CD4-positive, alpha-beta T cell treated with Interleukin-12 subunit alpha and Interleukin-12 subunit beta, for 1 hour (primary cell): ENCODE measurements around the gene PTPN22.

Experiments used
- DNase-seq: peaks from one replicate; pipeline ENCODE4 v3.0.0-alpha.2; 2020

PTPN22 gene

GRCh38 chr1:113793878-113794834, 77.4 kb downstream of the PTPN22 start:
- DNase-seq = no peak

- DNase-seq = no peak
These were observed 78.5 kb downstream of the PTPN22 start for GRCh38 chr1:113792986-113793385.

GRCh38 chr1:113792471-113792870, 79.0 kb downstream of the PTPN22 start:
- peak; percentile 28 for DNase-seq

GRCh38 chr1:113788802-113789201, 82.7 kb downstream of the PTPN22 start:
- no peak for DNase-seq

GRCh38 chr1:113787663-113788062, 83.8 kb downstream of the PTPN22 start:
- no peak for DNase-seq

GRCh38 chr1:113786069-113786468, 85.4 kb downstream of the PTPN22 start:
- DNase-seq = no peak

GRCh38 chr1:113784104-113784779, 87.3 kb downstream of the PTPN22 start:
- DNase-seq = peak; percentile 48

- DNase-seq = peak; percentile 72
These were observed 88.0 kb downstream of the PTPN22 start for GRCh38 chr1:113783254-113784103.

- DNase-seq = no peak
These were observed 89.1 kb downstream of the PTPN22 start for GRCh38 chr1:113782406-113782805.

GRCh38 chr1:113780374-113781146, 91.0 kb downstream of the PTPN22 start:
- DNase-seq = peak; percentile 31

- DNase-seq = no peak
These were observed 92.0 kb downstream of the PTPN22 start for GRCh38 chr1:113779542-113779941.

GRCh38 chr1:113777561-113777960, 94.0 kb downstream of the PTPN22 start:
- no peak for DNase-seq

GRCh38 chr1:113770031-113770430, 101.5 kb downstream of the PTPN22 start:
- no peak for DNase-seq

- no peak for DNase-seq
These were observed 101.9 kb downstream of the PTPN22 start for GRCh38 chr1:113769601-113769970.

GRCh38 chr1:113768916-113769600, 102.5 kb downstream of the PTPN22 start:
- DNase-seq = no peak

- DNase-seq = no peak
These were observed 105.9 kb downstream of the PTPN22 start for GRCh38 chr1:113765306-113766230.
